ENCODE data around the gene USP10. TPM values are rescaled to one million over a fixed set of nuclear protein-coding genes. Genes with fewer than 3 reads are reported as not detected.
A peak's percentile ranks its signal among the peaks of the same experiment; 100 is the strongest.

Gene USP10
- total RNA-seq, result 10 to 100 TPM; 63.0 to 98.4 (median 70.9) TPM

GRCh38 chr16:84699712-84700445 lies at the start of gene USP10:
Gene USP10, plus strand, starts transcription at chr16:84700000. Its CDS starts 91 bp downstream, at chr16:84700091.
- H3K27me3 ChIP-seq, result no peaks in the 10 kb centered on the region
- WGBS, 2 donors, result 0% methylated on average over 7 of the region's 97 CpGs; no CpG with 5 or more reads in 1 of the 2 donors
- intact Hi-C loops (cut with DNase I), result no loop called here
- DNase-seq, result peak; percentile 77 to 79
- peak within 1 kb of the TSS; percentile 43 to 97 (median 89) for H3K4me3 ChIP-seq (replicated peaks in 1 of 3)
- TF ChIP-seq POLR2A (IDR thresholded peaks at IDR 0.05), result peak in 1 of 2 donors; percentile 74
- TF ChIP-seq, protein P1, sequence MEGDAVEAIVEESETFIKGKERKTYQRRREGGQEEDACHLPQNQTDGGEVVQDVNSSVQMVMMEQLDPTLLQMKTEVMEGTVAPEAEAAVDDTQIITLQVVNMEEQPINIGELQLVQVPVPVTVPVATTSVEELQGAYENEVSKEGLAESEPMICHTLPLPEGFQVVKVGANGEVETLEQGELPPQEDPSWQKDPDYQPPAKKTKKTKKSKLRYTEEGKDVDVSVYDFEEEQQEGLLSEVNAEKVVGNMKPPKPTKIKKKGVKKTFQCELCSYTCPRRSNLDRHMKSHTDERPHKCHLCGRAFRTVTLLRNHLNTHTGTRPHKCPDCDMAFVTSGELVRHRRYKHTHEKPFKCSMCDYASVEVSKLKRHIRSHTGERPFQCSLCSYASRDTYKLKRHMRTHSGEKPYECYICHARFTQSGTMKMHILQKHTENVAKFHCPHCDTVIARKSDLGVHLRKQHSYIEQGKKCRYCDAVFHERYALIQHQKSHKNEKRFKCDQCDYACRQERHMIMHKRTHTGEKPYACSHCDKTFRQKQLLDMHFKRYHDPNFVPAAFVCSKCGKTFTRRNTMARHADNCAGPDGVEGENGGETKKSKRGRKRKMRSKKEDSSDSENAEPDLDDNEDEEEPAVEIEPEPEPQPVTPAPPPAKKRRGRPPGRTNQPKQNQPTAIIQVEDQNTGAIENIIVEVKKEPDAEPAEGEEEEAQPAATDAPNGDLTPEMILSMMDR (IDR thresholded peaks at IDR 0.05), result no peak
- peaks cover 15 to 18% of the 10 kb centered on the region in 2 donors for H3K4me1 ChIP-seq
- no peaks in the 10 kb centered on the region for H3K9me3 ChIP-seq
- no peaks in the 10 kb centered on the region for H3K36me3 ChIP-seq
- peak within 1 kb of the TSS; percentile 70 to 86 (median 70) for H3K27ac ChIP-seq

- Histone ChIP-seq H3K4me1 (peaks cover 12 to 15% of the 10 kb centered on the region in 2 donors), H3K4me3 (replicated peaks in 1 of 3) (no peak overlapping the region), H3K9me3 (no peaks in the 10 kb centered on the region), H3K27ac (peak overlapping the region in 1 of 3 donors; percentile 83), H3K36me3 (peaks cover 5% of the 10 kb centered on the region in 2 donors), H3K27me3 (no peaks in the 10 kb centered on the region)
- no peak for DNase-seq
- no peak for TF ChIP-seq POLR2A (IDR thresholded peaks at IDR 0.05)
- TF ChIP-seq, protein P1 (IDR thresholded peaks at IDR 0.05), result no peak
- 89 to 92% methylated on average over 20 of the region's 20 CpGs for WGBS, 2 donors
- intact Hi-C loops (cut with DNase I), result no loop called here
Observed at GRCh38 chr16:84650062-84650991, 49.5 kb upstream of the USP10 start.

- H3K4me1 ChIP-seq, result peaks cover 9 to 15% of the 10 kb centered on the region in 2 donors
- no peaks in the 10 kb centered on the region for H3K27me3 ChIP-seq
- no peak for DNase-seq
- TF ChIP-seq, protein P1 (IDR thresholded peaks at IDR 0.05), result no peak
- no peak for TF ChIP-seq POLR2A (IDR thresholded peaks at IDR 0.05)
- H3K36me3 ChIP-seq, result peaks cover 15% of the 10 kb centered on the region in 2 donors
- H3K27ac ChIP-seq, result no peak overlapping the region
- no peak overlapping the region for H3K4me3 ChIP-seq (replicated peaks in 1 of 3)
- intact Hi-C loops (cut with DNase I), result no loop called here
- no peaks in the 10 kb centered on the region for H3K9me3 ChIP-seq
- 96% methylated on average over 7 of the region's 7 CpGs for WGBS, 2 donors
Observed at GRCh38 chr16:84652566-84652965, 47.2 kb upstream of the USP10 start.

DNA sequence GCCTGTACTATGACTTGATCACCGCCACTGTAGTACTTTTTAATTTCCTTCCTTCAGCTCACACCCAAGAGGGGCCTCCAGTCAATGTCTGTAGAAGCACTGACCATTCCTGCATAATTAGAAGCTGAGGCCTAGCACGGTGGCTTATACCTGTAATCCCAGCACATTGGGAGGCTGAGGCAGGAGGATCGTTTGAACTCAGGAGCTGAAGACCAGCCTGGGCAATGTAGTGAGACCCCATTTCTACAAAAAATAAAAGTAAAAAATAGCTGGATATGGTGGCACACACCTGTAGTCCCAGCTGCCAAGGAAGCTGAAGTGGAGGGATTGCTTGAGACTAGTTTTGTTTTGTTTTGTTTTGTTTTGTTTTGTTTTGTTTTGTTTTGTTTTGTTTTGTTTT lies 45.6 kb upstream of the USP10 start:
- no peak for TF ChIP-seq POLR2A (IDR thresholded peaks at IDR 0.05)
- TF ChIP-seq, protein P1 (IDR thresholded peaks at IDR 0.05), result no peak
- H3K36me3 ChIP-seq, result peaks cover 31 to 32% of the 10 kb centered on the region in 2 donors
- WGBS, 2 donors, result 95 to 100% methylated on average over 3 of the region's 3 CpGs
- DNase-seq, result no peak
- H3K4me3 ChIP-seq (replicated peaks in 1 of 3), result no peak overlapping the region
- no peak overlapping the region for H3K27ac ChIP-seq
- no peaks in the 10 kb centered on the region for H3K9me3 ChIP-seq
- no peaks in the 10 kb centered on the region for H3K27me3 ChIP-seq
- intact Hi-C loops (cut with DNase I), result no loop called here
- H3K4me1 ChIP-seq, result peaks cover 4 to 9% of the 10 kb centered on the region in 2 donors
